Pons (tissue), 1 donor: Measurements from ENCODE around the gene TWF2.

Experiments
- DNase-seq: peaks from one replicate; pipeline ENCODE4 v3.0.0-alpha.2; 2016; ENCODE audit warnings: low spot score

TWF2 gene

GRCh38 chr3:52181543-52181942, 57.4 kb downstream of the TWF2 start:
- DNase-seq = no peak
